HEK293 (cell line): ENCODE results near the gene NINJ2.

Experiments
- CTCF ChIA-PET: fragments of 350-600 bp; formaldehyde crosslinking; extraction: SDS; loops from one replicate; lab custom pipeline; 2021; ENCODE audit warnings: antibody characterized with exemption; lab: Yijun Ruan, JAX
- POLR2A ChIA-PET: fragments of 300-600 bp; formaldehyde crosslinking; extraction: SDS; loops from one replicate; lab custom pipeline; 2020; ENCODE audit warnings: antibody characterized with exemption, inconsistent platforms; lab: Yijun Ruan, JAX
- H3K27ac ChIP-seq: fragments of 200-500 bp; sonication (Bioruptor generic); 2 replicates; pipeline ENCODE4 v1.5.1; 2014; ENCODE audit warnings: low read depth, low read length, control low read depth, inconsistent platforms; ENCODE audit errors: extremely low read depth
- H3K36me3 ChIP-seq, 2 experiments: fragments of 200-500 bp in 1 of 2; sonication (Bioruptor generic) in 1 of 2; 1 replicate in 1 of 2; 2 replicates in 1 of 2; pipeline ENCODE4 v1.5.1; 2014 to 2017; ENCODE audit warnings: inconsistent platforms in 2 of 2, low read length in 2 of 2; ENCODE audit not compliant: control insufficient read depth in 2 of 2, insufficient read depth in 1 of 2
- H3K4me1 ChIP-seq: fragments of 200-500 bp; sonication (Bioruptor generic); 2 replicates; pipeline ENCODE4 v1.5.1; 2014; ENCODE audit warnings: mild to moderate bottlenecking, low read length, inconsistent platforms; ENCODE audit not compliant: control insufficient read depth, insufficient read depth
- H3K4me3 ChIP-seq: 2 replicates; pipeline ENCODE4 v1.5.1; 2011; ENCODE audit warnings: low read depth, mild to moderate bottlenecking, control low read depth, low read length, moderate library complexity
- H3K9me3 ChIP-seq: fragments of 200-500 bp; sonication (Bioruptor generic); 2 replicates; pipeline ENCODE4 v1.5.1; 2014; ENCODE audit warnings: low read depth, low read length, inconsistent platforms; ENCODE audit not compliant: control insufficient read depth, insufficient read depth
- FEZF1 ChIP-seq: fragments of 450-650 bp; formaldehyde crosslinking; IDR thresholded peaks from 2 replicates; pipeline ENCODE4 v1.5.1; 2016; ENCODE audit warnings: missing biosample characterization, missing genetic modification characterization
- GLI2 ChIP-seq: fragments of 450-650 bp; formaldehyde crosslinking; IDR thresholded peaks from 2 replicates; pipeline ENCODE4; 2017; ENCODE audit warnings: missing biosample characterization, missing genetic modification characterization, low read depth, borderline replicate concordance
- SALL2 ChIP-seq: fragments of 450-650 bp; formaldehyde crosslinking; IDR thresholded peaks from 2 replicates; pipeline ENCODE4 v1.5.0; 2017; ENCODE audit warnings: missing biosample characterization, mild to moderate bottlenecking, missing genetic modification characterization, borderline replicate concordance
- SETDB1 ChIP-seq: IDR thresholded peaks from one replicate; pipeline ENCODE4 v1.6.1; 2017; ENCODE audit warnings: mild to moderate bottlenecking, low read length, moderate library complexity, mixed read lengths; ENCODE audit not compliant: insufficient read length
- TCF7L2 ChIP-seq: IDR thresholded peaks from 2 replicates; pipeline ENCODE4 v1.6.1; 2011; ENCODE audit warnings: low read depth, mild to moderate bottlenecking, inconsistent platforms, low read length, moderate library complexity, borderline replicate concordance
- ZBTB17 ChIP-seq: fragments of 450-650 bp; formaldehyde crosslinking; IDR thresholded peaks from 2 replicates; pipeline ENCODE4 v1.5.1; 2016; ENCODE audit warnings: missing biosample characterization, missing genetic modification characterization
- ZEB2 ChIP-seq: fragments of 450-650 bp; formaldehyde crosslinking; IDR thresholded peaks from 2 replicates; pipeline ENCODE4 v1.5.1; 2016; ENCODE audit warnings: missing biosample characterization, missing genetic modification characterization
- ZFP3 ChIP-seq: fragments of 450-650 bp; formaldehyde crosslinking; IDR thresholded peaks from 2 replicates; pipeline ENCODE4 v1.5.1; 2016; ENCODE audit warnings: low read depth, missing biosample characterization, missing genetic modification characterization
- ZNF10 ChIP-seq: fragments of 450-650 bp; formaldehyde crosslinking; IDR thresholded peaks from 2 replicates; pipeline ENCODE4 v1.5.1; 2017; ENCODE audit warnings: missing biosample characterization, missing genetic modification characterization
- ZNF16 ChIP-seq: fragments of 450-650 bp; formaldehyde crosslinking; IDR thresholded peaks from 2 replicates; pipeline ENCODE4 v1.5.1; 2016; ENCODE audit warnings: low read depth, missing biosample characterization, missing genetic modification characterization
- ZNF184 ChIP-seq: fragments of 450-650 bp; IDR thresholded peaks from 2 replicates; pipeline ENCODE4 v1.5.1; 2018; ENCODE audit warnings: missing biosample characterization, mild to moderate bottlenecking, missing genetic modification characterization
- ZNF398 ChIP-seq: fragments of 450-650 bp; formaldehyde crosslinking; IDR thresholded peaks from 2 replicates; pipeline ENCODE4 v1.5.1; 2017; ENCODE audit warnings: missing biosample characterization, missing genetic modification characterization
- ZNF510 ChIP-seq: fragments of 450-650 bp; formaldehyde crosslinking; IDR thresholded peaks from 2 replicates; pipeline ENCODE4 v1.5.1; 2018; ENCODE audit warnings: mild to moderate bottlenecking, missing genetic modification characterization, missing biosample characterization; ENCODE audit not compliant: insufficient replicate concordance
- ZNF544 ChIP-seq: fragments of 450-650 bp; formaldehyde crosslinking; IDR thresholded peaks from 2 replicates; pipeline ENCODE4 v1.5.0; 2017; ENCODE audit warnings: missing biosample characterization, missing genetic modification characterization
- ZNF549 ChIP-seq: fragments of 450-650 bp; IDR thresholded peaks from 2 replicates; pipeline ENCODE4 v1.5.1; 2018; ENCODE audit warnings: missing biosample characterization, missing genetic modification characterization, mild to moderate bottlenecking, inconsistent platforms, moderate library complexity
- ZNF555 ChIP-seq: fragments of 450-650 bp; formaldehyde crosslinking; conservative IDR thresholded peaks from 2 replicates; pipeline ENCODE4 v1.5.1; 2017; ENCODE audit warnings: missing biosample characterization, mild to moderate bottlenecking, missing genetic modification characterization, inconsistent platforms
- ZNF600 ChIP-seq: fragments of 450-650 bp; formaldehyde crosslinking; IDR thresholded peaks from 2 replicates; pipeline ENCODE4 v1.5.1; 2016; ENCODE audit warnings: missing biosample characterization, missing genetic modification characterization
- ZNF624 ChIP-seq: fragments of 450-650 bp; formaldehyde crosslinking; IDR thresholded peaks from 2 replicates; pipeline ENCODE4 v1.5.1; 2017; ENCODE audit warnings: missing biosample characterization, missing genetic modification characterization
- ZNF629 ChIP-seq: fragments of 450-650 bp; formaldehyde crosslinking; IDR thresholded peaks from 2 replicates; pipeline ENCODE4 v1.5.1; 2017; ENCODE audit warnings: missing biosample characterization, missing genetic modification characterization
- ZNF660 ChIP-seq: fragments of 450-650 bp; IDR thresholded peaks from 2 replicates; pipeline ENCODE4 v1.5.1; 2018; ENCODE audit warnings: missing biosample characterization, mild to moderate bottlenecking, missing genetic modification characterization
- ZNF792 ChIP-seq: fragments of 450-650 bp; formaldehyde crosslinking; IDR thresholded peaks from 2 replicates; pipeline ENCODE4 v1.5.1; 2016; ENCODE audit warnings: missing biosample characterization, missing genetic modification characterization
- ZSCAN5A ChIP-seq: fragments of 450-650 bp; formaldehyde crosslinking; IDR thresholded peaks from 2 replicates; pipeline ENCODE4 v1.5.1; 2016; ENCODE audit warnings: missing biosample characterization, missing genetic modification characterization

NINJ2 gene

GRCh38 chr12:591167-592023 lies 71.8 kb downstream of the NINJ2 start:
- H3K9me3 ChIP-seq = no peaks in the 10 kb centered on the region
- POLR2A ChIA-PET = no interaction called here
- CTCF ChIA-PET = no interaction called here
- H3K4me1 ChIP-seq = no peaks in the 10 kb centered on the region
- no peaks in the 10 kb centered on the region for H3K36me3 ChIP-seq
- no peak overlapping the region for H3K27ac ChIP-seq
- no peak overlapping the region for H3K4me3 ChIP-seq
- no peak for TF ChIP-seq ZNF792 (tag by site-specific recombination)
- no peak for TF ChIP-seq ZFP3 (tag by site-specific recombination)
- peak; percentile 88 for TF ChIP-seq ZBTB17 (tag by site-specific recombination)
- TF ChIP-seq, all 188 proteins: peak for 1

- POLR2A ChIA-PET = no interaction called here
- no peak overlapping the region for H3K4me3 ChIP-seq
- H3K36me3 ChIP-seq = no peaks in the 10 kb centered on the region
- CTCF ChIA-PET = no interaction called here
- TF ChIP-seq ZEB2 = no peak
- TF ChIP-seq ZNF398 (tag by site-specific recombination) = no peak
- no peak for TF ChIP-seq ZNF544 (tag by site-specific recombination)
- TF ChIP-seq ZNF792 (tag by site-specific recombination) = no peak
- no peak for TF ChIP-seq TCF7L2
- no peak for TF ChIP-seq ZNF549 (tag by site-specific recombination)
- no peaks in the 10 kb centered on the region for H3K4me1 ChIP-seq
- H3K27ac ChIP-seq = no peak overlapping the region
- H3K9me3 ChIP-seq = no peaks in the 10 kb centered on the region
These were observed 73.0 kb downstream of the NINJ2 start for GRCh38 chr12:590206-590750.

GRCh38 chr12:588646-589045 lies 74.6 kb downstream of the NINJ2 start:
- H3K36me3 ChIP-seq = no peaks in the 10 kb centered on the region
- POLR2A ChIA-PET = no interaction called here
- no peak overlapping the region for H3K4me3 ChIP-seq
- no peak overlapping the region for H3K27ac ChIP-seq
- no peaks in the 10 kb centered on the region for H3K9me3 ChIP-seq
- CTCF ChIA-PET = interaction anchor here (0.7 kb wide), 1 partner anchor 13 kb away, joined by 4 read pairs; no protein-coding TSS in a partner anchor
- H3K4me1 ChIP-seq = no peaks in the 10 kb centered on the region
- TF ChIP-seq ZNF184 (tag by site-specific recombination) = peak; percentile 99
- TF ChIP-seq SETDB1 = peak; percentile 57
- TF ChIP-seq ZNF600 (tag by site-specific recombination) = no peak

GRCh38 chr12:588024-588322 lies 75.3 kb downstream of the NINJ2 start:
- ChIA-PET POLR2A (no interaction called here), CTCF (no interaction called here)
- Histone ChIP-seq H3K4me3 (no peak overlapping the region), H3K36me3 (no peaks in the 10 kb centered on the region), H3K4me1 (no peaks in the 10 kb centered on the region), H3K9me3 (no peaks in the 10 kb centered on the region), H3K27ac (no peak overlapping the region)
- TF ChIP-seq ZNF660 (tag by site-specific recombination) = no peak
- no peak for TF ChIP-seq GLI2 (tag by site-specific recombination)
- no peak for TF ChIP-seq SALL2 (tag by site-specific recombination)
- TF ChIP-seq ZNF555 = no peak
- TF ChIP-seq FEZF1 (tag by site-specific recombination) = no peak
- TF ChIP-seq ZNF16 (tag by site-specific recombination) = no peak
- no peak for TF ChIP-seq ZNF10 (tag by site-specific recombination)
- TF ChIP-seq ZNF544 (tag by site-specific recombination) = no peak
- no peak for TF ChIP-seq ZNF629 (tag by site-specific recombination)
- no peak for TF ChIP-seq ZSCAN5A (tag by site-specific recombination)
- TF ChIP-seq ZNF624 (tag by site-specific recombination) = no peak
- TF ChIP-seq ZNF510 = no peak
